Stimulated activated CD4-positive, alpha-beta T cell treated with anti-CD3 and anti-CD28 coated beads, Interleukin-1b, Interleukin-23, amount 100 ng/mL, for 24 hours (primary cell): Measurements from ENCODE around the gene RGS7.
"Not testable (repeated sequence)": the region's sequence is repeated elsewhere in the genome, so short reads cannot be mapped to it uniquely, and the experiment has no call there.

Source experiments
- DNase-seq, 4 experiments: peaks; one replicate each; pipeline ENCODE4 v3.0.0-alpha.2; 2020; ENCODE audit warnings: low read depth in 4 of 4, low spot score in 1 of 4

RGS7 gene

GRCh38 chr1:241142493-241142892 is 214.5 kb downstream of the RGS7 start:
- no peak for DNase-seq

- DNase-seq, result not testable (repeated sequence)
These were observed 215.4 kb downstream of the RGS7 start for GRCh38 chr1:241141646-241142045.

GRCh38 chr1:241140670-241141069 is 216.3 kb downstream of the RGS7 start:
- DNase-seq, result no peak

GRCh38 chr1:241139047-241139446 is 218.0 kb downstream of the RGS7 start:
- DNase-seq, result no peak

GRCh38 chr1:241138248-241138647 is 218.8 kb downstream of the RGS7 start:
- no peak for DNase-seq

GRCh38 chr1:241136389-241136788 is 220.6 kb downstream of the RGS7 start:
- DNase-seq, result no peak

- no peak for DNase-seq
These were observed 225.3 kb downstream of the RGS7 start for GRCh38 chr1:241131636-241132194.

- DNase-seq, result no peak
These were observed 226.1 kb downstream of the RGS7 start for GRCh38 chr1:241130881-241131280.

GRCh38 chr1:241129207-241129960 is 227.6 kb downstream of the RGS7 start:
- no peak for DNase-seq

- DNase-seq, result no peak
These were observed 231.7 kb downstream of the RGS7 start for GRCh38 chr1:241125286-241125685.

GRCh38 chr1:241118049-241118448 is 239.0 kb downstream of the RGS7 start:
- no peak for DNase-seq

- no peak for DNase-seq
These were observed 241.2 kb downstream of the RGS7 start for GRCh38 chr1:241115784-241116183.

- DNase-seq, result no peak
These were observed 242.2 kb downstream of the RGS7 start for GRCh38 chr1:241114699-241115233.

- DNase-seq, result no peak
These were observed 243.4 kb downstream of the RGS7 start for GRCh38 chr1:241113557-241113956.

GRCh38 chr1:241109039-241109438 is 248.0 kb downstream of the RGS7 start:
- DNase-seq, result no peak

- DNase-seq, result no peak
These were observed 251.9 kb downstream of the RGS7 start for GRCh38 chr1:241105147-241105546.

GRCh38 chr1:241102664-241103063 is 254.3 kb downstream of the RGS7 start:
- no peak for DNase-seq

- no peak for DNase-seq
These were observed 255.4 kb downstream of the RGS7 start for GRCh38 chr1:241101622-241102021.

- no peak for DNase-seq
These were observed 259.5 kb downstream of the RGS7 start for GRCh38 chr1:241097479-241097878.

- no peak for DNase-seq
These were observed 260.0 kb downstream of the RGS7 start for GRCh38 chr1:241096982-241097381.

GRCh38 chr1:241095847-241096246 is 261.2 kb downstream of the RGS7 start:
- DNase-seq, result no peak

- DNase-seq, result no peak
These were observed 266.2 kb downstream of the RGS7 start for GRCh38 chr1:241090798-241091197.

GRCh38 chr1:241089066-241089465 is 267.9 kb downstream of the RGS7 start:
- DNase-seq, result not testable (repeated sequence)
